Measurements from ENCODE around the gene MAFG. TPM values are rescaled to one million over a fixed set of nuclear protein-coding genes. Genes with fewer than 3 reads are reported as not detected.
A peak's percentile ranks its signal among the peaks of the same experiment; 100 is the strongest.

Gene MAFG
- total and polyA plus RNA-seq, 9 of the 15 experiments (the other 6 are each of a cell fraction or from before 2014, with no cell fraction given) = 1.1 to 58.1 (median 24.9) TPM

- Histone ChIP-seq H3K9ac (ENCODE audit: insufficient read depth in 1 of 2, low read depth in 2 of 2, low read length in 2 of 2) (peak overlapping the region in 1 of 2 experiments; percentile 85; a peak in 3 of 4 replicates), H4K20me1 (replicated peaks; ENCODE audit: control insufficient read depth, insufficient read depth, low read length) (peaks cover 9% of the 10 kb centered on the region; the same call in 1 of the 2 replicates), H3K79me2 (ENCODE audit: control insufficient read depth, insufficient read depth, low read length) (no peaks in the 10 kb centered on the region), H3K4me2 (ENCODE audit: insufficient read depth, low read length) (peak overlapping the region; percentile 51), H3K4me1 (replicated peaks in 1 of 2; ENCODE audit: control insufficient read depth in 2 of 2, insufficient read depth in 2 of 2, low read length in 2 of 2) (peaks cover 10 to 76% of the 10 kb centered on the region in 2 experiments), H3K9me1 (ENCODE audit: control insufficient read depth, insufficient read depth, low read length) (no peaks in the 10 kb centered on the region), H3K9me3 (replicated peaks; ENCODE audit: control insufficient read depth, insufficient read depth, low read depth, low read length) (no peaks in the 10 kb centered on the region), H3K27ac (ENCODE audit: extremely low read depth, low read depth, low read length) (no peak overlapping the region), H2AFZ (ENCODE audit: low read depth, low read length) (no peak overlapping the region), H3K4me3 (peak overlapping the region; percentile 32; the same call in 1 of the 2 replicates), H3K36me3 (ENCODE audit: control insufficient read depth, insufficient read depth, low read length) (peaks cover 69% of the 10 kb centered on the region; the same call in 2 of the 3 replicates), H3K27me3 (ENCODE audit: control insufficient read depth in 2 of 2, insufficient read depth in 2 of 2, low read length in 2 of 2) (no peaks in the 10 kb centered on the region)
- ATAC-seq (peak; percentile 8), DNase-seq (ENCODE audit: extremely low read depth in 1 of 4, low spot score in 3 of 4) (no peak), FAIRE-seq (no peak)
- 73% methylated on average over 12 of the region's 21 CpGs for WGBS (ENCODE audit: insufficient coverage, low coverage, missing lambda C conversion rate)
- intact Hi-C loops (cut with micrococcal nuclease) (no loop called here), in situ Hi-C loops (cut with MboI) (no loop called here)
- ChIA-PET CTCF (ENCODE audit: low intra/inter-chr PET ratio) (no interaction called here), POLR2A (interaction anchor here (0.6 to 1.5 kb wide), 7 partner anchors 9 to 252 kb away, joined by 3 to 4 read pairs (median 3); partner anchors contain the start of genes ANAPC11 and PCYT2)
- TF ChIP-seq NR4A1 (CRISPR knock-in tag; IDR thresholded peaks at IDR 0.05) (no peak), NR4A1 (tag; IDR thresholded peaks at IDR 0.05) (no peak), EGR1 (conservative IDR thresholded peaks at IDR 0.05) (peak; percentile 77), SAFB (IDR thresholded peaks at IDR 0.05; ENCODE audit: borderline replicate concordance, low read depth, low read length) (0 out of 2 replicates have a peak, but pooled peaks have one; percentile 45), SRSF7 (optimal IDR thresholded peaks at IDR 0.05; ENCODE audit: low read depth, low read length) (no peak), POLR2A (conservative IDR thresholded peaks at IDR 0.05) (peak; percentile 52), POLR2G (IDR thresholded peaks at IDR 0.05; ENCODE audit: low read depth, low read length) (peak; percentile 79), E2F6 (IDR thresholded peaks at IDR 0.05; ENCODE audit: borderline replicate concordance in 1 of 2, extremely low read depth in 1 of 2, insufficient read depth in 1 of 2, insufficient read length in 1 of 2, low read depth in 1 of 2, low read length in 1 of 2, poor library complexity in 1 of 2, severe bottlenecking in 1 of 2) (peak in 1 of 2 experiments; percentile 14), CC2D1A (IDR thresholded peaks at IDR 0.05) (no peak), RBM22 (IDR thresholded peaks at IDR 0.05; ENCODE audit: low read depth, low read length, poor library complexity, severe bottlenecking) (peak; percentile 68), GATAD2A (IDR thresholded peaks at IDR 0.05) (no peak), KDM5B (IDR thresholded peaks at IDR 0.05; ENCODE audit: insufficient replicate concordance, low read depth, low read length) (peak; percentile 36), SUPT5H (IDR thresholded peaks at IDR 0.05) (peak; percentile 31; the same call in 1 of the 2 replicates), SIRT6 (IDR thresholded peaks at IDR 0.05; ENCODE audit: low read depth, low read length) (peak; percentile 20), RBFOX2 (IDR thresholded peaks at IDR 0.05; ENCODE audit: low read depth, low read length) (peak; percentile 33; the same call in 1 of the 2 replicates), SIN3A (IDR thresholded peaks at IDR 0.05; ENCODE audit: borderline replicate concordance in 2 of 2, control insufficient read depth in 1 of 2, low read depth in 2 of 2, low read length in 2 of 2) (peak in 1 of 2 experiments; percentile 5; a peak in 1 of 4 replicates)
- BruUV-seq (replicated peaks) = TSS peak; percentile 26
These were observed 26.1 kb downstream of the MAFG start for GRCh38 chr17:81901167-81902022.
